Measurements from ENCODE around the gene SFRP5. TPM values are rescaled to one million over a fixed set of nuclear protein-coding genes. Genes with fewer than 3 reads are reported as not detected.

Gene SFRP5
- total and polyA plus RNA-seq, 2 of the 13 experiments (the other 11 are each of a cell fraction or from before 2014, with no cell fraction given): 0.32 to 1.7 TPM

DNA sequence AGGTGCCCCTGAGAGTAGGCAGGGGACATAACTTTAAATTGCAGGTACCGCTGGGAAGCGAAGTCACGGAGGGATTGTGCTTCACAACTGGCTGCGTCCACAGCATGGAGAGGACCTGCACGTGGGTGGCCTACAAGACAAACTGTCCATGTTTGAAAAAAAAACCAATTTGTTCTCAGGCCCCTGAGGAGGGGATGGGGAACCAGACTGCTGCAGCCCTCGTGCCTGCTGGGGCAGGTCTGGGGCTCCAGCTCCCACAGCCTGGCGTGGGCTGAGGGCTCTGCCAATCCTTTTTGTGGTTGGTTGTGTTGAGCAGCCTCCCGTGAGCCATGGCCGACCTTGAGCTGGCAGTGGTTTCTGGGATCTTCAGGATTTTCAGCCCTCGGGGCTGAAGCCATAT lies 9.7 kb downstream of the SFRP5 start (continued):
- TF ChIP-seq, protein P1, sequence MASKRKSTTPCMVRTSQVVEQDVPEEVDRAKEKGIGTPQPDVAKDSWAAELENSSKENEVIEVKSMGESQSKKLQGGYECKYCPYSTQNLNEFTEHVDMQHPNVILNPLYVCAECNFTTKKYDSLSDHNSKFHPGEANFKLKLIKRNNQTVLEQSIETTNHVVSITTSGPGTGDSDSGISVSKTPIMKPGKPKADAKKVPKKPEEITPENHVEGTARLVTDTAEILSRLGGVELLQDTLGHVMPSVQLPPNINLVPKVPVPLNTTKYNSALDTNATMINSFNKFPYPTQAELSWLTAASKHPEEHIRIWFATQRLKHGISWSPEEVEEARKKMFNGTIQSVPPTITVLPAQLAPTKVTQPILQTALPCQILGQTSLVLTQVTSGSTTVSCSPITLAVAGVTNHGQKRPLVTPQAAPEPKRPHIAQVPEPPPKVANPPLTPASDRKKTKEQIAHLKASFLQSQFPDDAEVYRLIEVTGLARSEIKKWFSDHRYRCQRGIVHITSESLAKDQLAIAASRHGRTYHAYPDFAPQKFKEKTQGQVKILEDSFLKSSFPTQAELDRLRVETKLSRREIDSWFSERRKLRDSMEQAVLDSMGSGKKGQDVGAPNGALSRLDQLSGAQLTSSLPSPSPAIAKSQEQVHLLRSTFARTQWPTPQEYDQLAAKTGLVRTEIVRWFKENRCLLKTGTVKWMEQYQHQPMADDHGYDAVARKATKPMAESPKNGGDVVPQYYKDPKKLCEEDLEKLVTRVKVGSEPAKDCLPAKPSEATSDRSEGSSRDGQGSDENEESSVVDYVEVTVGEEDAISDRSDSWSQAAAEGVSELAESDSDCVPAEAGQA (IDR thresholded peaks at IDR 0.05; ENCODE audit: low read depth): no peak
- TF ChIP-seq, protein P1 (CRISPR knock-in tag; IDR thresholded peaks at IDR 0.05; ENCODE audit: borderline replicate concordance): no peak
- TF ChIP-seq, protein P2, sequence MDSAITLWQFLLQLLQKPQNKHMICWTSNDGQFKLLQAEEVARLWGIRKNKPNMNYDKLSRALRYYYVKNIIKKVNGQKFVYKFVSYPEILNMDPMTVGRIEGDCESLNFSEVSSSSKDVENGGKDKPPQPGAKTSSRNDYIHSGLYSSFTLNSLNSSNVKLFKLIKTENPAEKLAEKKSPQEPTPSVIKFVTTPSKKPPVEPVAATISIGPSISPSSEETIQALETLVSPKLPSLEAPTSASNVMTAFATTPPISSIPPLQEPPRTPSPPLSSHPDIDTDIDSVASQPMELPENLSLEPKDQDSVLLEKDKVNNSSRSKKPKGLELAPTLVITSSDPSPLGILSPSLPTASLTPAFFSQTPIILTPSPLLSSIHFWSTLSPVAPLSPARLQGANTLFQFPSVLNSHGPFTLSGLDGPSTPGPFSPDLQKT (CRISPR knock-in tag; IDR thresholded peaks at IDR 0.05; ENCODE audit: borderline replicate concordance): no peak
- no peak for TF ChIP-seq ZNF503 (CRISPR knock-in tag; IDR thresholded peaks at IDR 0.05)
- no peak for TF ChIP-seq ARID5B (CRISPR knock-in tag; IDR thresholded peaks at IDR 0.05)
- TF ChIP-seq ZBTB26 (CRISPR knock-in tag; IDR thresholded peaks at IDR 0.05; ENCODE audit: borderline replicate concordance): no peak
- TF ChIP-seq ZNF432 (CRISPR knock-in tag; IDR thresholded peaks at IDR 0.05; ENCODE audit: borderline replicate concordance): no peak
- no peak for TF ChIP-seq ZNF616 (CRISPR knock-in tag; IDR thresholded peaks at IDR 0.05; ENCODE audit: low read depth)
